ENCODE measurements around the gene CNTNAP5. TPM values are rescaled to one million over a fixed set of nuclear protein-coding genes. Genes with fewer than 3 reads are reported as not detected.

CNTNAP5 gene
- total and polyA plus RNA-seq, 2 of the 13 experiments (the other 11 are each of a cell fraction or from before 2014, with no cell fraction given) = not detected

GRCh38 chr2:124171472-124172063, 146.5 kb downstream of the CNTNAP5 start (continued):
- TF ChIP-seq ZXDC (CRISPR knock-in tag; IDR thresholded peaks at IDR 0.05) (no peak), RFX5 (IDR thresholded peaks at IDR 0.05; ENCODE audit: low read depth, low read length) (no peak), CREM (IDR thresholded peaks at IDR 0.05) (no peak), CREM (CRISPR knock-in tag; IDR thresholded peaks at IDR 0.05) (no peak), ZNF768 (CRISPR knock-in tag; IDR thresholded peaks at IDR 0.05) (no peak), KLF9 (CRISPR knock-in tag; IDR thresholded peaks at IDR 0.05; ENCODE audit: low read depth) (no peak), ZBTB2 (CRISPR knock-in tag; IDR thresholded peaks at IDR 0.05; ENCODE audit: low read depth) (no peak), ZBED4 (CRISPR knock-in tag; IDR thresholded peaks at IDR 0.05; ENCODE audit: borderline replicate concordance) (no peak), ZNF235 (CRISPR knock-in tag; IDR thresholded peaks at IDR 0.05; ENCODE audit: borderline replicate concordance) (no peak)
